Measurements from ENCODE around the gene PPA1.
"Not testable (repeated sequence)": the region's sequence is repeated elsewhere in the genome, so short reads cannot be mapped to it uniquely, and the experiment has no call there.

The PPA1 gene

DNA sequence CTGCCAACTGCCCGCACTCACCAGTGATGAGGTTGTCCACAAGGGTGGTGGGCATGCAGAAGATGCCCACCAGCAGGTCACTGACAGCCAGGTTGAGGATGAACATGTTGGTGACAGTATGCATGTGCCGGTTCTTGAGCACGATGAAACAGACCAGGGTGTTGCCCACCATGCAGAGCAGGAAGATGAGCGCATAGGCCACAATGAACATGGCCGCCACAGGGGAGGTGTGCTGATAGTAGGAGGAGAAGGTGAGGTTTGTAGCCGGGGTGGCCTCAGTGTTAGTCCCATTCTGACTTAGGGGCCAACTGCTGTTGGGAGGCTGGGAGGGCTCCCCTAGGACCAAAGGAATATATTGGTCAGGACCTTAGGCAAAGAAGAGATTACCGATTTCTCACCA lies 32.8 kb upstream of the PPA1 start:
- no peak overlapping the region for H3K4me3 ChIP-seq (ENCODE audit: low read depth, low read length)
- TF ChIP-seq, protein P1, sequence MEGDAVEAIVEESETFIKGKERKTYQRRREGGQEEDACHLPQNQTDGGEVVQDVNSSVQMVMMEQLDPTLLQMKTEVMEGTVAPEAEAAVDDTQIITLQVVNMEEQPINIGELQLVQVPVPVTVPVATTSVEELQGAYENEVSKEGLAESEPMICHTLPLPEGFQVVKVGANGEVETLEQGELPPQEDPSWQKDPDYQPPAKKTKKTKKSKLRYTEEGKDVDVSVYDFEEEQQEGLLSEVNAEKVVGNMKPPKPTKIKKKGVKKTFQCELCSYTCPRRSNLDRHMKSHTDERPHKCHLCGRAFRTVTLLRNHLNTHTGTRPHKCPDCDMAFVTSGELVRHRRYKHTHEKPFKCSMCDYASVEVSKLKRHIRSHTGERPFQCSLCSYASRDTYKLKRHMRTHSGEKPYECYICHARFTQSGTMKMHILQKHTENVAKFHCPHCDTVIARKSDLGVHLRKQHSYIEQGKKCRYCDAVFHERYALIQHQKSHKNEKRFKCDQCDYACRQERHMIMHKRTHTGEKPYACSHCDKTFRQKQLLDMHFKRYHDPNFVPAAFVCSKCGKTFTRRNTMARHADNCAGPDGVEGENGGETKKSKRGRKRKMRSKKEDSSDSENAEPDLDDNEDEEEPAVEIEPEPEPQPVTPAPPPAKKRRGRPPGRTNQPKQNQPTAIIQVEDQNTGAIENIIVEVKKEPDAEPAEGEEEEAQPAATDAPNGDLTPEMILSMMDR (IDR thresholded peaks at IDR 0.05; ENCODE audit: borderline replicate concordance, insufficient read depth, low read depth, low read length), result no peak

DNA sequence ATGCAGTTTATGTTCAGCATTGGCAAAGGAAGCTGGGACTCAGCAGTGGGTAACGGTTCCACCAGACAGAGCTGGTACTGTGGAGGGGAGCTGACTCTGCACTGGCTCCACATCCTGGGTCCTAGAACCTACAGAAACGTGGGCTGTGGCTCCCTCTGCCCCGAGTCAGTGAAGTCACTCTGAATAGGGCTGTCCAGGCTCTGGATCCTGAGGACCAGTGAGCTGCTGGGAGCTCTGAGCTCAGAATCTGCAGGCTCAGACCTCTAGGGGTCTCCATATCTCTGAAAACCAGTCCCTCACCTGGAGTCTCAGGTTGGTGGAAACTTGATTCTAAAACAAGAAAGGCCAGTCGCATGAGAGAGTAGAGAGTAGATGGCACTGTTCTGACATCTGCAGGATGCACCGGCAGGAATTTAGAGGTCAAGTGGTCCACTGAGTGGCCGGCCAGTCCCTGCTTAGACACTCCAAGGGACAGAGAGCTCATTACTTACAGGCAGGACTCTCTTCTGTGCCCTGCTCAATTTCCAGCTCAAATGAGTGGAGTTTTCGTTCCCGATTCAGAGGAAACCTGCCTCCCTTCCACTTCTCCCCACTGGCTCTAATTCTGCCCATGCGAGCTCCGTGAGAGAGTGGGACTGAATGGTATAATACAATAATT lies 31.9 kb upstream of the PPA1 start:
- TF ChIP-seq, protein P1 (IDR thresholded peaks at IDR 0.05; ENCODE audit: borderline replicate concordance, insufficient read depth, low read depth, low read length), result peak; percentile 57
- no peak overlapping the region for H3K4me3 ChIP-seq (ENCODE audit: low read depth, low read length)

DNA sequence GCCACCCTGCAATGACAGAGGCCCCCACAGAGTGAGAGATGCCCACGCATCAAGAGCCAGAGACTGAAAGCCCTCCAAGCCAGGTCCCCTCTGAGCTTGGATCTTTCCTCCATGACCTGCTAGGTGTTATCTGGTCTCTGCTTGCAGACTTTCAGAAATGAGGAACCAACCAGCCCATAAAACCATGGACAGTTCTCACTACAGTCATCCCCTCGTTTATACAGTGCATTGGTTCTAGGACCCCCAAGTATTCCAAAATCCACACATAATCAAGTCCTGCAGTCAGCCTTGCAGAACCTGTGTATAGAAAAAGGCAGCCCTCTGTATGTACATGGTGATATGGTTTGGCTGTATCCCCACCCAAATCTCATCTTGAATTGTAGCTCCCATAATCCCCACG lies 27.5 kb upstream of the PPA1 start:
- TF ChIP-seq, protein P1 (IDR thresholded peaks at IDR 0.05; ENCODE audit: borderline replicate concordance, insufficient read depth, low read depth, low read length), result no peak

DNA sequence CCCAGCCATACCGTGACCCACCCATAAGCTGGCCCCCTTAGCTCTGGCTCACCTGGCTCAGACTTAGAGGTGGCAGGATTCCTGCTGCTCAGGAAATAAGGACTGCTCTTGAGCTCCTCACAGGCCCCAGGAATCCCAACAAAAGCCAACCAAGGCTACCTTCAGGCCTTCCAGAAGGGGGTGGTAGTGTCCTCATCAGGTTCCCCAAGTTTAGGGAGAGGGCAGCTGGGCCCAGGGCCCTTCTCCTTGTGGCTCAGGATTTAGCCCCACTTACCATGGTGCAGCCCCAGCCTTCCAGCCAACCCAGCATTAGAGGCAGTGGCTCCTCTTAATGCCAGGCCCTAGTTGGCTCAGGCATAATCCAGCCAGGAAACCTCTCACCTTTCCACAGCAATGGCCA lies 27.0 kb upstream of the PPA1 start:
- H3K4me3 ChIP-seq (ENCODE audit: low read depth, low read length), result no peak overlapping the region
- TF ChIP-seq, protein P1 (IDR thresholded peaks at IDR 0.05; ENCODE audit: borderline replicate concordance, insufficient read depth, low read depth, low read length), result no peak

More for the DNA sequence above, 27.5 kb upstream of the PPA1 start:
- no peak overlapping the region for H3K4me3 ChIP-seq (ENCODE audit: low read depth, low read length)

DNA sequence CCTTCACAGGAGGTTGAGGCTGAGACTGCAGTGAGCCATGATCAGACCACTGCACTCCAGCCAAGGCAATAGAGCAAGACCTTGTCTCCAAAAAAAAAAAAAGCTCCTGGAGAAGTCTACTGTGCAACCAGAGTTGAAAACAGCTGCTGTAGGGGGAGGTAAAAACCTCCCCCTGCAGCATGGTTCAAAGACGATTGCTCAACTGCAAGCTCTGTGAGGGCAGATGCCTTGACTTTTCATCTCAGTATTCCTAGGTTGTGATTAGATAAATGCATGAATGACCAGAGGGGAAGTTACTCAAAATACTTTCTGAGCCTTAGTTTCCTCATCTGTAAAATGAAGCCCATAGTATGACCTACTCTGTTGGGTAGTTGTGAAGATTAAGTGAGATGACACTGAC lies 25.0 kb upstream of the PPA1 start:
- H3K4me3 ChIP-seq (ENCODE audit: low read depth, low read length), result no peak overlapping the region
- TF ChIP-seq, protein P1 (IDR thresholded peaks at IDR 0.05; ENCODE audit: borderline replicate concordance, insufficient read depth, low read depth, low read length), result no peak

DNA sequence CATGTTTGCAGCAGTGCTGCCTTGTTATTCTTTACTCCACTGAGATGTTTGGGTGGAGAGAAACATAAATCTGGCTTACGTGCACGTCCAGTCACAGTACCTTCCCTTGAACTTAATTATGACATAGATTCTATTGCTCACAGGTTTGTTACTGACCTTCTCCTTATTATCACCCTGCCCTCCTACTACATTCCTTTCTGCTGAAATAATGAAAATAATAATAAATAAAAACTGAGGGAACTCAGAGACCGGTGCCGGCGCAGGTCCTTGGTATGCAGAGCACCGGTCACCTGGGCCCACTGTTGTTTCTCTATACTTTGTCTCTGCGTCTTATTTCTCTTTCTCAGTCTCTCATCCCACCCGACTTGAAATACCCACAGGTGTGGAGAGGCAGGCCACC lies 24.6 kb upstream of the PPA1 start:
- not testable (repeated sequence) for H3K4me3 ChIP-seq (ENCODE audit: low read depth, low read length)

DNA sequence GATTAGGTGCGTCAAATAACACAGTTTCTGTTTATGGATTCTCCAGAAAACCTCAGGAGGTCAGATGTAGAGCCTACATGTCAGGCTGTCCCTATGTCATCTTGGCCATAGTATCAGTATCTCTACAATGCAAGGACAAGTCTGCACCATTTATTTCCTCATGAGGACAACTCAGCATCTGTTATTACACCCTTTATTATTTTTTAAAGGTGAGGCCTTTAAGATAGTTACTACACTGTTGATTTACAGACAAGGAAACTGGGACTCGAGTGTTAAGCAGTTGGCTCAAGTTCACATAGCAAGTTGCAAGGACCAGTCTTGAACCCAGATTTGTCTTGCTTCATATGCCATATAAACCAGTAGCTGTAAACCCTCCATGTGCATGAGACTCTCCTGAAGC lies 23.2 kb upstream of the PPA1 start:
- H3K4me3 ChIP-seq (ENCODE audit: low read depth, low read length), result no peak overlapping the region
- TF ChIP-seq, protein P1 (IDR thresholded peaks at IDR 0.05; ENCODE audit: borderline replicate concordance, insufficient read depth, low read depth, low read length), result no peak
